ENCODE results near the gene MYEF2. TPM values are rescaled to one million over a fixed set of nuclear protein-coding genes. Genes with fewer than 3 reads are reported as not detected.

The MYEF2 gene
- total and polyA plus RNA-seq, 12 donors, result 3.8 to 18.6 (median 12.5) TPM

GRCh38 chr15:48096813-48097212 is 81.3 kb downstream of the MYEF2 start:
- Histone ChIP-seq H3K4me1 (no peaks in the 10 kb centered on the region), H3K9me3 (no peaks in the 10 kb centered on the region), H3K27ac (no peak overlapping the region), H3K4me3 (no peak overlapping the region), H3K36me3 (no peaks in the 10 kb centered on the region), H3K27me3 (peaks cover 0 to 33% (median 9%) of the 10 kb centered on the region in 7 donors)
- intact Hi-C loops (cut with DNase I), result no loop called here
- no peak for DNase-seq
- no peak for ATAC-seq
- no peak for TF ChIP-seq CTCF (IDR thresholded peaks at IDR 0.05)
- 67 to 75% methylated on average over 2 of the region's 2 CpGs for WGBS, 2 donors

GRCh38 chr15:48096355-48096786 is 81.7 kb downstream of the MYEF2 start:
- Histone ChIP-seq H3K4me1 (no peaks in the 10 kb centered on the region), H3K4me3 (no peak overlapping the region), H3K36me3 (no peaks in the 10 kb centered on the region), H3K9me3 (no peaks in the 10 kb centered on the region), H3K27me3 (peaks cover 0 to 36% (median 9%) of the 10 kb centered on the region in 7 donors), H3K27ac (no peak overlapping the region)
- ATAC-seq (no peak), DNase-seq (no peak)
- WGBS, 2 donors, result 69 to 79% methylated on average over 4 of the region's 4 CpGs
- no peak for TF ChIP-seq CTCF (IDR thresholded peaks at IDR 0.05)
- intact Hi-C loops (cut with DNase I), result no loop called here

- no peak for ATAC-seq
- peaks cover 0 to 26% (median 13%) of the 10 kb centered on the region in 7 donors for H3K27me3 ChIP-seq
- intact Hi-C loops (cut with DNase I), result no loop called here
These were observed 86.6 kb downstream of the MYEF2 start for GRCh38 chr15:48091522-48091921.

GRCh38 chr15:48090666-48091065 is 87.4 kb downstream of the MYEF2 start:
- H3K4me1 ChIP-seq, result no peaks in the 10 kb centered on the region
- no peak for TF ChIP-seq CTCF (IDR thresholded peaks at IDR 0.05)
- ATAC-seq, result no peak
- H3K4me3 ChIP-seq, result no peak overlapping the region
- DNase-seq, result no peak
- intact Hi-C loops (cut with DNase I), result no loop called here
- no peaks in the 10 kb centered on the region for H3K36me3 ChIP-seq
- H3K27me3 ChIP-seq, result peaks cover 0 to 27% (median 13%) of the 10 kb centered on the region in 7 donors
- H3K27ac ChIP-seq, result no peak overlapping the region
- no peaks in the 10 kb centered on the region for H3K9me3 ChIP-seq
- WGBS, 2 donors, result 37 to 43% methylated on average over 3 of the region's 3 CpGs

More at GRCh38 chr15:48091522-48091921, 86.6 kb downstream of the MYEF2 start:
- no peak for DNase-seq
- 67 to 73% methylated on average over 4 of the region's 4 CpGs for WGBS, 2 donors
- Histone ChIP-seq H3K36me3 (no peaks in the 10 kb centered on the region), H3K27ac (no peak overlapping the region), H3K9me3 (no peaks in the 10 kb centered on the region), H3K4me3 (no peak overlapping the region), H3K4me1 (no peaks in the 10 kb centered on the region)
- TF ChIP-seq CTCF (IDR thresholded peaks at IDR 0.05), result no peak

All from heart right ventricle (tissue), 16 donors.